Memory B cell (primary cell): ENCODE results near the gene RBM3.
"Not testable (repeated sequence)": the region's sequence is repeated elsewhere in the genome, so short reads cannot be mapped to it uniquely, and the experiment has no call there.

Source experiments
- ATAC-seq: fragments of 150-1000 bp; cut with Tn5 transposase; 2 replicates; pipeline ENCODE4 v1.10.0; 2021; ENCODE audit warnings: low read depth, mild to moderate bottlenecking, moderate library complexity
- DNase-seq, 2 donors: peaks; one replicate each; pipeline ENCODE4 v3.0.0; 2022; ENCODE audit warnings: low spot score in 2 of 2
- H3K27ac Mint-ChIP-seq: one replicate; pipeline ENCODE4 v1.8.0; 2022; ENCODE audit warnings: mild to moderate bottlenecking, moderate library complexity, mixed read lengths
- H3K27me3 Mint-ChIP-seq: one replicate; pipeline ENCODE4 v1.8.0; 2022; ENCODE audit warnings: mixed read lengths
- H3K36me3 Mint-ChIP-seq: one replicate; pipeline ENCODE4 v1.8.0; 2022; ENCODE audit warnings: mild to moderate bottlenecking, mixed read lengths
- H3K4me1 Mint-ChIP-seq: one replicate; pipeline ENCODE4 v1.8.0; 2022; ENCODE audit warnings: mixed read lengths
- H3K4me3 Mint-ChIP-seq: one replicate; pipeline ENCODE4 v1.8.0; 2022; ENCODE audit warnings: mild to moderate bottlenecking, moderate library complexity, mixed read lengths
- H3K9me3 Mint-ChIP-seq: one replicate; pipeline ENCODE4 v1.8.0; 2022; ENCODE audit warnings: mixed read lengths

RBM3 gene

DNA sequence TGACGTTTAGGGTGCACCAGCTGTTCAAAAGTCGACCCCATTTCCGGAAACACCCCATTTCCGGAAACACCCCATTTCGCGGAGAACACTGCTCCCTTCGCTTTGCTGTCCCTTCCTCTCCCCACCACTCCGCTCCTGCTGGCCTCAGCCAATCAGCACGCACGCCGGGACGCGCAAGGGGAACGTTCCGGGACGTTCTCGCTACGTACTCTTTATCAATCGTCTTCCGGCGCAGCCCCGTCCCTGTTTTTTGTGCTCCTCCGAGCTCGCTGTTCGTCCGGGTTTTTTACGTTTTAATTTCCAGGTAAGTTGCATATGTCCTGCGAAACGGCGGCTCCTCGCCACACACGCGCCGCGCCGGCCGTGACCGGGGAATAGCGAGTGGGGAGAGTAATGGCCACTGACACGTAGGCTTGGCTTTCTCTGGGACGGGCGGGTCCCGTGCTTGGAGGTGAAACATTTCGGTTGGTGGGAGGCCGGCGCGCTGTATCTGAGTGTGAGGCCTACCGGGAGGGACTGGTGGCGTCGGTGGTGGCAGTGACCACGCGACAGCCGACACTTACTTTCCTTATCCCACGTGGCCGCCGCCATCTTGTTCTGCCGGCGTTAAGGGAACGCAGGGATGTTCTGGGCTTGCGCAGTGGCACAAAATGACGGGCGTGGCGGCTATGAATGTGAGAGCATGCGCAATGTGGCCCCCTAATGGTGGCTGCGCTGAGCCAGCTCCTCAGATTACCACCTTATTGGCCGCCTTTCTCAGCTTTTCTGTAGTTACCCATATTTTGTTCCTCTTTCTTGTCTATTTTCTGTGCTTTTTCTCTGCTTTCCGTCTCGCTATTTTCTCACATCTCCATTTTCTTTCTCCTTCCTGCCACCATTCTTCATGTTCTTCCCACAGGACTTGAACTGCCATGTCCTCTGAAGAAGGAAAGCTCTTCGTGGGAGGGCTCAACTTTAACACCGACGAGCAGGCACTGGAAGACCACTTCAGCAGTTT lies at the start of gene RBM3:
Gene RBM3 (plus strand): TSS at position 215 of the 997 bp plus-strand sequence. CDS start 697 bp downstream, at position 912.
- DNase-seq, result peak; percentile 71 to 87
- Mint-ChIP-seq H3K9me3 (no peaks in the 10 kb centered on the region), H3K4me1 (peaks cover 17% of the 10 kb centered on the region), H3K4me3 (peak within 1 kb of the TSS; percentile 96), H3K27me3 (no peaks in the 10 kb centered on the region), H3K27ac (peak within 1 kb of the TSS; percentile 99), H3K36me3 (peaks cover 19% of the 10 kb centered on the region)
- peak; percentile 88 for ATAC-seq

DNA sequence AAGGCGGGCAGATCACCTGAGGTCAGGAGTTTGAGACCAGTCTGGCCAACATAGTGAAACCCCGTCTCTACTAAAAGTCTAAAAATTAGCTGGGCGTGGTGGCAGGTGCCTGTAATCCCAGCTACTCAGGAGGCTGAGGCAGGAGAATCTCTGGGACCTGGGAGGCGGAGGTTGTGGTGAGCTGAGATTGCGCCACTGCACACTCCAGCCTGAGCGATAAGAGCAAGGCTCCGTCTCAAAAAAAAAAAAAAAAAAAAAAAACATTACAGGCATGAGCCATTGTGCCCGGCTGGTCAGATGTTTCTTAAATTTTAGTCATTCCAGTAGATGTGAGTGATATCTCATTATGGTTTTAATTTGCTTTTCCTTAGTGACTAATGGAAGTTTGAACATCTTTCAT lies 48.4 kb upstream of the RBM3 start:
- H3K27ac Mint-ChIP-seq, H3K4me3 Mint-ChIP-seq, H3K27me3 Mint-ChIP-seq, ATAC-seq, H3K9me3 Mint-ChIP-seq, H3K36me3 Mint-ChIP-seq, H3K4me1 Mint-ChIP-seq, DNase-seq: not testable (repeated sequence)

GRCh38 chrX:48530736-48531135 lies 43.5 kb upstream of the RBM3 start:
- DNase-seq (no peak), ATAC-seq (no peak)
- Mint-ChIP-seq H3K4me3 (no peak overlapping the region), H3K27me3 (no peaks in the 10 kb centered on the region), H3K27ac (no peak overlapping the region), H3K36me3 (peaks cover 9% of the 10 kb centered on the region), H3K4me1 (peaks cover 3% of the 10 kb centered on the region), H3K9me3 (no peaks in the 10 kb centered on the region)

- no peaks in the 10 kb centered on the region for H3K27me3 Mint-ChIP-seq
- H3K4me1 Mint-ChIP-seq, result peaks cover 2% of the 10 kb centered on the region
- no peak for ATAC-seq
- H3K4me3 Mint-ChIP-seq, result no peak overlapping the region
- no peak overlapping the region for H3K27ac Mint-ChIP-seq
- H3K36me3 Mint-ChIP-seq, result peaks cover 9% of the 10 kb centered on the region
- H3K9me3 Mint-ChIP-seq, result no peaks in the 10 kb centered on the region
- no peak for DNase-seq
Observed at GRCh38 chrX:48531358-48531959, 42.8 kb upstream of the RBM3 start.

GRCh38 chrX:48532161-48532560 lies 42.1 kb upstream of the RBM3 start:
- no peaks in the 10 kb centered on the region for H3K9me3 Mint-ChIP-seq
- ATAC-seq (no peak), DNase-seq (no peak)
- H3K27me3 Mint-ChIP-seq, result no peaks in the 10 kb centered on the region
- H3K4me3 Mint-ChIP-seq, result no peak overlapping the region
- no peak overlapping the region for H3K27ac Mint-ChIP-seq
- H3K36me3 Mint-ChIP-seq, result peaks cover 4% of the 10 kb centered on the region
- H3K4me1 Mint-ChIP-seq, result no peaks in the 10 kb centered on the region

DNA sequence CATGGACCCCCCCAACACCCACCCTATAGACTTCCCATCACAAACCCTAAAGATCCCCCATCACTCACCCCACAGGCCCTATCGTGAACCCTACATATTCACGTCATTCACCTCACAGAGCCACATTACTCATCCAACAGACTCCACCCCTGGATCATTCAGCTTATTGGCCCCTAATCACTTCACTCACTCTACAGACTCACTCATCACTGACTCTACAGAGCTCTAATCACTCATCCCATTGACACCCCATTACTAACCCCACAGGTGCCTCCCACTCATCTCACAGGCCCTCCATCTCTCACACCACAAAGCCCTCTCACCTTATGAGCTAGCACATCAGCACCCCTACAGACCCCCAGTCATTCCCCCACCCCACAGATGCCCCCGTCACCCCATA lies 41.1 kb upstream of the RBM3 start:
- Mint-ChIP-seq H3K9me3 (no peaks in the 10 kb centered on the region), H3K36me3 (peaks cover 4% of the 10 kb centered on the region), H3K4me1 (no peaks in the 10 kb centered on the region), H3K27ac (no peak overlapping the region), H3K4me3 (no peak overlapping the region), H3K27me3 (no peaks in the 10 kb centered on the region)
- no peak for DNase-seq
- ATAC-seq, result no peak

- H3K4me3 Mint-ChIP-seq, result peak overlapping the region; percentile 92
- DNase-seq (no peak), ATAC-seq (no peak)
- H3K27ac Mint-ChIP-seq, result peak overlapping the region; percentile 93
- H3K36me3 Mint-ChIP-seq, result no peaks in the 10 kb centered on the region
- no peaks in the 10 kb centered on the region for H3K27me3 Mint-ChIP-seq
- H3K4me1 Mint-ChIP-seq, result peaks cover 16% of the 10 kb centered on the region
- no peaks in the 10 kb centered on the region for H3K9me3 Mint-ChIP-seq
Observed at GRCh38 chrX:48538641-48539344, 35.5 kb upstream of the RBM3 start.

DNA sequence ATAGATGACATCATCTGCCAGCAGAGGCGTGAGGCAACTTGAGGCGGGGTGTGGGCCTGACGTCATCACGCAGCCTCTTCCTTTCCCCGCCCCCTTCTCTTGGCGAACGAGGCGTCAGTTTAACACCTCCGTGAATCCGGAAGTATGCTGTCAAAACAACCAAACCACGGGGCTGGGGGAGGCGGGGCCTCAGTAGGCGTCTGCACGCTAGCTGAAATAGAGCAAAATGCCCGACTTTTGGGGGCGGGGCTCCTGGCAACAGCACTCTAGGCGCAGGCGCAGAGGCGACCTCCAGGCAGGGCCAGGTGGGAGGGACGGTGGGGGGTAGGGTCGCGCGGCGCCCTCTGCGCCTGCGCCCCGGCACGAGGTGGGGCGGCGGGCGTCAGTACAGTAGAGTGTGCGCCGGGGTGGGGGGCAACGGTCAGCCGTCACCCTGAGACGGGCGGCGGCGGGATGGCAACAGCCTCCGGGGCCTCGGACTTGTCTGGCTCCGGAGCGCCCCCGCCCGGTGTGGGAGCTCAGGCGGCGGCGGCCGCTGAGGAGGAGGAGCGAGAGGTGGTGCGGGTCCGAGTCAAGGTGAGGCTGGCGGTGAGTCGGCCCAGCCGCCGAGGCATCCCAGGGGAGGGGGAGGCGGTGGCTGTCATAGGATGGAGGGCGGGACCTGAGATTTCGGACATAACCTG lies 34.8 kb upstream of the RBM3 start, which contains the start of gene TBC1D25:
Gene TBC1D25 (plus strand): TSS at position 370 of the 683 bp plus-strand sequence. CDS start 84 bp downstream, at position 454.
- peak within 1 kb of the TSS; percentile 92 for H3K4me3 Mint-ChIP-seq
- H3K9me3 Mint-ChIP-seq, result no peaks in the 10 kb centered on the region
- DNase-seq, result peak; percentile 80 to 90
- no peaks in the 10 kb centered on the region for H3K27me3 Mint-ChIP-seq
- H3K27ac Mint-ChIP-seq, result peak within 1 kb of the TSS; percentile 93
- H3K4me1 Mint-ChIP-seq, result peaks cover 16% of the 10 kb centered on the region
- no peaks in the 10 kb centered on the region for H3K36me3 Mint-ChIP-seq
- ATAC-seq, result peak; percentile 81

- ATAC-seq (peak; percentile 51), DNase-seq (peak in 1 of 2 donors; percentile 63)
- Mint-ChIP-seq H3K27ac (peak overlapping the region; percentile 93), H3K27me3 (no peaks in the 10 kb centered on the region), H3K4me1 (peaks cover 16% of the 10 kb centered on the region), H3K36me3 (peaks cover 3% of the 10 kb centered on the region), H3K9me3 (no peaks in the 10 kb centered on the region), H3K4me3 (peak overlapping the region; percentile 92)
Observed at GRCh38 chrX:48540028-48540375, 34.3 kb upstream of the RBM3 start.

DNA sequence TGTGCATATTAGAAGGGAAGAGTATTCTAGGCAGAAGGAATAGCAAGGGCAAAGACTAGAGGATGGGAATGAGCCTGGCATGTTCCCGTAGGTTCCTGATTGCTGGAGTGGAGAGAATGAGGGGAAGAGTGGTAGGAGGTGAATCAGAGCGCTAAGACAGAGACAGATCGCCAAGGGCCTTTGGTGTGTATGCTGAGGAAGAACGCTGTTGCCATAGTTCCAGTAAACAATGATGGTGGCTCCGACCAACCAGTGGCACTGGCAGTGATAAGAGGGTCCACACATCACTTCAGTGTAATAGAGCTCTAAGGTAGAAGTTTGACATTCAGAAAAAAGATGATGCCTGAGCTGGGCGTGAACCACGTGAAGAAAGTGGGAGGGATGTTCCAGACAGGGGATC lies 33.8 kb upstream of the RBM3 start:
- ATAC-seq (no peak), DNase-seq (no peak)
- Mint-ChIP-seq H3K27ac (peak overlapping the region; percentile 93), H3K4me3 (peak overlapping the region; percentile 92), H3K36me3 (peaks cover 5% of the 10 kb centered on the region), H3K27me3 (no peaks in the 10 kb centered on the region), H3K9me3 (no peaks in the 10 kb centered on the region), H3K4me1 (peaks cover 16% of the 10 kb centered on the region)

GRCh38 chrX:48541140-48541814 lies 33.0 kb upstream of the RBM3 start:
- H3K36me3 Mint-ChIP-seq, result peaks cover 6% of the 10 kb centered on the region
- no peaks in the 10 kb centered on the region for H3K27me3 Mint-ChIP-seq
- DNase-seq, result no peak
- no peaks in the 10 kb centered on the region for H3K9me3 Mint-ChIP-seq
- peak overlapping the region; percentile 92 for H3K4me3 Mint-ChIP-seq
- peaks cover 16% of the 10 kb centered on the region for H3K4me1 Mint-ChIP-seq
- peak overlapping the region; percentile 93 for H3K27ac Mint-ChIP-seq
- ATAC-seq, result no peak

DNA sequence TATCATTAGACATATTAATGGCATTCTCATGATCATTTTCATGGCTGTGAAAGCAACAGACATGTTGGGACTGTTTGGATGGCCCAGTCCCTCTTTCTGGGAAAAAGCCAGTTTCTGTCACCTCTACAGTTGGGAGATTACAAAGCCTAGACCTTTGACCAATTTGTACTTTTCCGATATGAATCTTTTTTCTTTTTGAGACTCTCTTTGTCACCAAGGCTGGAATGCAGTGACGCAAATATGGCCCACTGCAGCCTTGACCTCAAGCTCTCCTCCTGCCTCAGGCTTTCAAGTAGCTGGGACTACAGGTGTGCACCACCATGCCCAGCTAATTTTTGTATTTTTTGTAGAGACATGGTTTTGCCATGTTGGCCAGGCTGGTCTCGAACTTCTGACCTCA lies 25.4 kb upstream of the RBM3 start:
- no peaks in the 10 kb centered on the region for H3K9me3 Mint-ChIP-seq
- peaks cover 15% of the 10 kb centered on the region for H3K36me3 Mint-ChIP-seq
- peaks cover 3% of the 10 kb centered on the region for H3K4me1 Mint-ChIP-seq
- no peaks in the 10 kb centered on the region for H3K27me3 Mint-ChIP-seq
- H3K27ac Mint-ChIP-seq, result no peak overlapping the region
- H3K4me3 Mint-ChIP-seq, result no peak overlapping the region
- DNase-seq (no peak), ATAC-seq (no peak)

GRCh38 chrX:48555731-48556325 lies 18.5 kb upstream of the RBM3 start:
- H3K4me3 Mint-ChIP-seq, H3K4me1 Mint-ChIP-seq, H3K27ac Mint-ChIP-seq, ATAC-seq, DNase-seq, H3K9me3 Mint-ChIP-seq, H3K27me3 Mint-ChIP-seq: not testable (repeated sequence)
- peaks cover 14% of the 10 kb centered on the region for H3K36me3 Mint-ChIP-seq
